H1 (cell line): ENCODE data around the gene CKAP4. TPM values are rescaled to one million over a fixed set of nuclear protein-coding genes. Genes with fewer than 3 reads are reported as not detected.

Experiments used
- CTCF ChIA-PET: fragments of 300-600 bp; sonication (Branson Sonifier 250); formaldehyde crosslinking; loops from one replicate; lab custom pipeline; 2021; ENCODE audit not compliant: partially characterized antibody; lab: Charles Lee
- POLR2A ChIA-PET: fragments of 300-600 bp; sonication (Branson Sonifier 250); formaldehyde crosslinking; loops from one replicate; lab custom pipeline; 2021; ENCODE audit warnings: inconsistent platforms; ENCODE audit not compliant: partially characterized antibody; lab: Charles Lee
- DNase-seq, 2 experiments: peaks; one replicate each; pipeline versions ENCODE4 v3.0.0 to v3.0.0-alpha.2; 2010 to 2022; ENCODE audit warnings: low spot score in 2 of 2, low read depth in 1 of 2, mixed read lengths in 1 of 2
- FAIRE-seq: peaks from 2 replicates; lab custom pipeline; 2011; peaks lifted over from hg19 to GRCh38; lab: Jason Lieb, UNC
- H2AFZ ChIP-seq: 2 replicates; pipeline ENCODE4 v1.8.1; 2012; ENCODE audit warnings: low read length, inconsistent platforms
- H2AK5ac ChIP-seq: 2 replicates; pipeline ENCODE4 v1.6.1; 2013; ENCODE audit warnings: low read depth, low read length
- H2BK120ac ChIP-seq: replicated peaks from 2 replicates; pipeline ENCODE3; 2013; ENCODE audit warnings: low read depth, low read length, inconsistent platforms
- H2BK12ac ChIP-seq: 2 replicates; pipeline ENCODE4 v1.6.1; 2013; ENCODE audit warnings: low read depth, low read length
- H2BK15ac ChIP-seq: 2 replicates; pipeline ENCODE4 v1.6.1; 2013; ENCODE audit warnings: low read length
- H2BK20ac ChIP-seq: 2 replicates; pipeline ENCODE4 v1.6.1; 2013; ENCODE audit warnings: low read length
- H2BK5ac ChIP-seq: 2 replicates; pipeline ENCODE4 v1.6.1; 2013; ENCODE audit warnings: low read depth, low read length
- H3K14ac ChIP-seq: 2 replicates; pipeline ENCODE4 v1.6.1; 2013; ENCODE audit warnings: inconsistent platforms; ENCODE audit not compliant: insufficient read length
- H3K18ac ChIP-seq: 2 replicates; pipeline ENCODE4 v1.6.1; 2013; ENCODE audit warnings: low read length; ENCODE audit errors: extremely low read depth
- H3K23ac ChIP-seq: 2 replicates; pipeline ENCODE4 v1.6.1; 2013; ENCODE audit warnings: inconsistent platforms; ENCODE audit not compliant: insufficient read length
- H3K23me2 ChIP-seq: 2 replicates; pipeline ENCODE4 v1.6.1; 2013; ENCODE audit warnings: low read depth, low read length
- H3K27ac ChIP-seq: 2 replicates; pipeline ENCODE4 v1.6.1; 2011; ENCODE audit warnings: low read depth, low read length, inconsistent platforms
- H3K27me3 ChIP-seq, 4 experiments: replicated peaks in 1 of 4; 1 replicate in 1 of 4; 2 replicates in 3 of 4; pipeline versions ENCODE4 v1.6.1 to v1.8.1; 2011 to 2013; ENCODE audit warnings: low read length in 3 of 4, mild to moderate bottlenecking in 3 of 4, inconsistent platforms in 2 of 4, mixed read lengths in 2 of 4, moderate library complexity in 1 of 4; ENCODE audit not compliant: control insufficient read depth in 3 of 4, insufficient read depth in 3 of 4; ENCODE audit errors: extremely low read depth in 1 of 4
- H3K36me3 ChIP-seq, 4 experiments: 2 replicates each; pipeline versions ENCODE4 v1.6.1 to v1.8.1; 2011 to 2013; ENCODE audit warnings: mild to moderate bottlenecking in 4 of 4, low read length in 3 of 4, moderate library complexity in 2 of 4, control low read depth in 1 of 4, inconsistent platforms in 1 of 4; ENCODE audit not compliant: insufficient read depth in 4 of 4, control insufficient read depth in 2 of 4
- H3K4ac ChIP-seq: replicated peaks from 2 replicates; pipeline ENCODE3; 2013; ENCODE audit warnings: low read length, low read depth, mixed read lengths, inconsistent platforms; ENCODE audit not compliant: insufficient read length
- H3K4me1 ChIP-seq, 4 experiments: replicated peaks in 1 of 4; 1 replicate in 1 of 4; 2 replicates in 3 of 4; pipeline versions ENCODE4 v1.6.1 to v1.8.1; 2011 to 2013; ENCODE audit warnings: low read length in 3 of 4, inconsistent platforms in 2 of 4, mixed read lengths in 1 of 4; ENCODE audit not compliant: insufficient read depth in 4 of 4, control insufficient read depth in 3 of 4
- H3K4me2 ChIP-seq, 2 experiments: 2 replicates each; pipeline versions ENCODE4 v1.6.1 to v1.8.1; 2011 to 2013; ENCODE audit warnings: low read depth in 2 of 2, low read length in 2 of 2, control low read depth in 1 of 2, inconsistent platforms in 1 of 2, mild to moderate bottlenecking in 1 of 2; ENCODE audit not compliant: insufficient read depth in 1 of 2
- H3K4me3 ChIP-seq, 4 experiments: fragments of 200-600, 300-600 bp in 1 of 4; sonication (generic), shearing (Covaris generic), sonication (Bioruptor Twin) in 1 of 4; 2 replicates each; pipeline versions ENCODE4 v1.5.1 to v1.8.1; 2011 to 2016; ENCODE audit warnings: low read length in 4 of 4, low read depth in 3 of 4, control low read depth in 2 of 4, inconsistent platforms in 2 of 4, mild to moderate bottlenecking in 2 of 4, mixed read lengths in 1 of 4, moderate library complexity in 1 of 4; ENCODE audit not compliant: insufficient read depth in 2 of 4; ENCODE audit errors: extremely low read depth in 1 of 4
- H3K56ac ChIP-seq: replicated peaks from 2 replicates; pipeline ENCODE3; 2013; ENCODE audit warnings: low read depth, mild to moderate bottlenecking, mixed read lengths, low read length, inconsistent platforms; ENCODE audit not compliant: insufficient read length
- H3K79me1 ChIP-seq: 2 replicates; pipeline ENCODE4 v1.6.1; 2013; ENCODE audit warnings: low read depth, low read length, control low read depth
- H3K79me2 ChIP-seq, 2 experiments: 2 replicates each; pipeline versions ENCODE4 v1.6.1 to v1.8.1; 2012 to 2013; ENCODE audit warnings: low read length in 2 of 2, mild to moderate bottlenecking in 2 of 2, inconsistent platforms in 1 of 2; ENCODE audit not compliant: insufficient read depth in 2 of 2, control insufficient read depth in 1 of 2
- H3K9ac ChIP-seq, 4 experiments: replicated peaks in 1 of 4; 1 replicate in 1 of 4; 2 replicates in 3 of 4; pipeline versions ENCODE4 v1.6.1 to v1.8.1; 2011 to 2013; ENCODE audit warnings: low read depth in 3 of 4, low read length in 3 of 4, control low read depth in 2 of 4, mild to moderate bottlenecking in 2 of 4, moderate library complexity in 2 of 4, inconsistent platforms in 1 of 4; ENCODE audit errors: extremely low read depth in 1 of 4
- H3K9me3 ChIP-seq, 2 experiments: 2 replicates each; pipeline versions ENCODE4 v1.6.1 to v1.8.1; 2012 to 2013; ENCODE audit warnings: mild to moderate bottlenecking in 2 of 2, moderate library complexity in 2 of 2, control low read depth in 1 of 2, inconsistent platforms in 1 of 2, low read depth in 1 of 2, low read length in 1 of 2, mixed read lengths in 1 of 2; ENCODE audit not compliant: insufficient read depth in 2 of 2
- H4K20me1 ChIP-seq, 2 experiments: replicated peaks in 1 of 2; 2 replicates each; pipeline versions ENCODE3 to v1.8.1; 2011 to 2013; ENCODE audit warnings: inconsistent platforms in 2 of 2, low read length in 2 of 2, mild to moderate bottlenecking in 1 of 2; ENCODE audit not compliant: insufficient read depth in 2 of 2, control insufficient read depth in 1 of 2
- H4K5ac ChIP-seq: 2 replicates; pipeline ENCODE4 v1.6.1; 2013; ENCODE audit warnings: low read length, low read depth, mixed read lengths, inconsistent platforms; ENCODE audit not compliant: insufficient read length
- H4K8ac ChIP-seq: 2 replicates; pipeline ENCODE4 v1.8.0; 2013; ENCODE audit warnings: mild to moderate bottlenecking, moderate library complexity, low read length, inconsistent platforms; ENCODE audit not compliant: insufficient read depth; ENCODE audit errors: extremely low read depth
- H4K91ac ChIP-seq: replicated peaks from 2 replicates; pipeline ENCODE3; 2013; ENCODE audit warnings: low read length, mixed read lengths, inconsistent platforms; ENCODE audit not compliant: insufficient read length
- ASH2L ChIP-seq: fragments of 200-600, 300-600 bp; sonication (generic); IDR thresholded peaks from one replicate; pipeline ENCODE4 v1.7.1; 2017; ENCODE audit warnings: low read length
- BACH1 ChIP-seq: IDR thresholded peaks from 2 replicates; pipeline ENCODE4 v1.6.1; 2012; ENCODE audit warnings: low read length, improper control_type of control experiment
- CEBPB ChIP-seq: IDR thresholded peaks from 2 replicates; pipeline ENCODE4 v1.6.1; 2012; ENCODE audit warnings: low read depth, low read length
- EGR1 ChIP-seq: IDR thresholded peaks from 2 replicates; pipeline ENCODE4 v1.6.1; 2011; ENCODE audit warnings: low read depth, low read length, borderline replicate concordance
- EZH2 ChIP-seq: fragments of 200-600 bp; sonication (generic); IDR thresholded peaks from 2 replicates; pipeline ENCODE4 v1.7.1; 2012; ENCODE audit warnings: low read depth, mild to moderate bottlenecking, moderate library complexity, low read length, inconsistent platforms; ENCODE audit not compliant: severe bottlenecking
- POLR2A ChIP-seq, 2 experiments: IDR thresholded peaks; 1 replicate in 1 of 2; 2 replicates in 1 of 2; pipeline ENCODE4 v1.6.1; 2011; ENCODE audit warnings: low read depth in 2 of 2, low read length in 2 of 2, mild to moderate bottlenecking in 2 of 2; ENCODE audit errors: control extremely low read depth in 1 of 2
- RAD21 ChIP-seq, 2 experiments: IDR thresholded peaks in 1 of 2; conservative IDR thresholded peaks in 1 of 2; 2 replicates each; pipeline ENCODE4 v1.6.1; 2011; ENCODE audit warnings: low read depth in 2 of 2, low read length in 2 of 2, improper control_type of control experiment in 1 of 2, inconsistent platforms in 1 of 2, mild to moderate bottlenecking in 1 of 2, moderate library complexity in 1 of 2
- SIRT6 ChIP-seq: IDR thresholded peaks from one replicate; pipeline ENCODE4 v1.7.1; 2012; ENCODE audit warnings: low read length, inconsistent platforms
- SP4 ChIP-seq: IDR thresholded peaks from 2 replicates; pipeline ENCODE4 v1.6.1; 2012; ENCODE audit warnings: low read length, inconsistent platforms
- SUZ12 ChIP-seq: fragments of 200-600 bp; sonication (generic); IDR thresholded peaks from 2 replicates; pipeline ENCODE4 v1.6.1; 2012; ENCODE audit warnings: mild to moderate bottlenecking, inconsistent platforms, low read length, moderate library complexity, mixed read lengths
- TBP ChIP-seq: IDR thresholded peaks from 2 replicates; pipeline ENCODE4 v1.6.1; 2011; ENCODE audit warnings: low read depth, low read length, improper control_type of control experiment
- polyA plus RNA-seq, 7 experiments: library from polyadenylated mRNA; depleted of rRNA in 3 of 7; stranded (reverse) in 5 of 7; unstranded in 2 of 7; fragments of >200 nt in 5 of 7; fragments of 200-250 nt in 2 of 7; gene quantifications; 1 replicate in 5 of 7; 2 replicates in 1 of 7; 4 replicates in 1 of 7; pipeline versions ENCODE4 v1.2.1 to v1.2.3, GENCODE V29; 2011 to 2013; ENCODE audit warnings: missing spikeins in 2 of 7, mixed read lengths in 2 of 7
- total RNA-seq: library from RNA; stranded (reverse); fragmentation: NEBNext Ultra II Directional; extraction: Animal tissue kit (Norgen Biotek cat#: 25700); gene quantifications from 2 replicates; pipeline ENCODE4 v1.2.1, GENCODE V29; 2021
- TF ChIP-seq, protein P1 (sequence below): IDR thresholded peaks from 2 replicates; pipeline ENCODE4 v1.6.1; 2012; ENCODE audit warnings: inconsistent platforms

The CKAP4 gene
- total and polyA plus RNA-seq, 2 of the 8 experiments (the other 6 are each of a cell fraction or from before 2014, with no cell fraction given): 35.8 to 80.7 TPM

GRCh38 chr12:106256524-106256923, 8.7 kb upstream of the CKAP4 start:
- no peak for FAIRE-seq

More at GRCh38 chr12:106256524-106256923, 8.7 kb upstream of the CKAP4 start:
- H4K20me1 ChIP-seq: no peaks in the 10 kb centered on the region
- no peaks in the 10 kb centered on the region for H3K9me3 ChIP-seq
- no peak overlapping the region for H4K5ac ChIP-seq
- no peak overlapping the region for H2BK5ac ChIP-seq
- H3K14ac ChIP-seq: no peak overlapping the region
- no peak overlapping the region; the same call in 1 of the 2 replicates for H2BK15ac ChIP-seq
- H3K79me2 ChIP-seq: no peaks in the 10 kb centered on the region
- POLR2A ChIA-PET: no interaction called here
- no peak overlapping the region for H3K18ac ChIP-seq
- H3K4me1 ChIP-seq: peaks cover 0 to 13% (median 6%) of the 10 kb centered on the region in 4 experiments; a peak in 3 of 7 replicates
- no peak overlapping the region for H2AFZ ChIP-seq
- H4K91ac ChIP-seq: no peak overlapping the region
- no peak overlapping the region for H2BK120ac ChIP-seq
- DNase-seq: no peak
- H3K79me1 ChIP-seq: no peaks in the 10 kb centered on the region
- H3K36me3 ChIP-seq: no peaks in the 10 kb centered on the region
- no peak overlapping the region for H3K4me2 ChIP-seq
- H3K56ac ChIP-seq: no peak overlapping the region
- H3K23me2 ChIP-seq: peaks cover 4% of the 10 kb centered on the region; the same call in 1 of the 2 replicates
- no peak overlapping the region for H2BK12ac ChIP-seq
- CTCF ChIA-PET: interaction anchor here (0.9 to 2.7 kb wide), 5 partner anchors 23 to 33 kb away, joined by 3 to 10 read pairs (median 4); no protein-coding TSS in a partner anchor
- no peak overlapping the region for H4K8ac ChIP-seq
- H3K4me3 ChIP-seq: no peak overlapping the region
- H2AK5ac ChIP-seq: no peak overlapping the region
- no peak overlapping the region for H3K27ac ChIP-seq
- H2BK20ac ChIP-seq: no peak overlapping the region
- TF ChIP-seq EZH2 (no peak), BACH1 (no peak), TBP (no peak), SUZ12 (no peak), RAD21 (IDR thresholded peaks at IDR 0.05 in 1 of 2, conservative IDR thresholded peaks at IDR 0.05 in 1 of 2; ENCODE audit: low read depth in 2 of 2, low read length in 2 of 2) (no peak), SP4 (no peak), ASH2L (no peak), SIRT6 (no peak), CEBPB (no peak), POLR2A (IDR thresholded peaks at IDR 0.05; ENCODE audit: control extremely low read depth in 1 of 2, low read depth in 2 of 2, low read length in 2 of 2) (no peak), EGR1 (no peak)
- TF ChIP-seq, protein P1, sequence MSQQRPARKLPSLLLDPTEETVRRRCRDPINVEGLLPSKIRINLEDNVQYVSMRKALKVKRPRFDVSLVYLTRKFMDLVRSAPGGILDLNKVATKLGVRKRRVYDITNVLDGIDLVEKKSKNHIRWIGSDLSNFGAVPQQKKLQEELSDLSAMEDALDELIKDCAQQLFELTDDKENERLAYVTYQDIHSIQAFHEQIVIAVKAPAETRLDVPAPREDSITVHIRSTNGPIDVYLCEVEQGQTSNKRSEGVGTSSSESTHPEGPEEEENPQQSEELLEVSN: no peak
- TF ChIP-seq, all 59 proteins: peak for 0
- no peak overlapping the region for H3K4ac ChIP-seq
- H3K27me3 ChIP-seq: no peaks in the 10 kb centered on the region
- H3K23ac ChIP-seq: no peak overlapping the region
- no peak overlapping the region for H3K9ac ChIP-seq
